CD4-positive, alpha-beta T cell treated with Interleukin-4 for 4 hours (primary cell): ENCODE data around the gene SEPTIN11.

Source experiments
- DNase-seq: peaks from one replicate; pipeline ENCODE4 v3.0.0-alpha.2; 2020

The SEPTIN11 gene

GRCh38 chr4:76982638-76983584 lies 33.4 kb downstream of the SEPTIN11 start:
- DNase-seq, result peak; percentile 45

- peak; percentile 48 for DNase-seq
Measured at GRCh38 chr4:76984127-76984526, 34.6 kb downstream of the SEPTIN11 start.

- no peak for DNase-seq
Measured at GRCh38 chr4:76984788-76985211, 35.2 kb downstream of the SEPTIN11 start.

GRCh38 chr4:76987153-76987591 lies 37.6 kb downstream of the SEPTIN11 start:
- no peak for DNase-seq

GRCh38 chr4:76987685-76988084 lies 38.1 kb downstream of the SEPTIN11 start:
- no peak for DNase-seq

GRCh38 chr4:76989391-76990061 lies 40.0 kb downstream of the SEPTIN11 start:
- peak; percentile 89 for DNase-seq

- DNase-seq, result no peak
Measured at GRCh38 chr4:76990288-76991080, 40.9 kb downstream of the SEPTIN11 start.

GRCh38 chr4:76991161-76991660 lies 41.7 kb downstream of the SEPTIN11 start:
- no peak for DNase-seq

GRCh38 chr4:76993787-76994641 lies 44.5 kb downstream of the SEPTIN11 start:
- DNase-seq, result peak; percentile 84

- DNase-seq, result no peak
Measured at GRCh38 chr4:76995776-76996175, 46.2 kb downstream of the SEPTIN11 start.

- no peak for DNase-seq
Measured at GRCh38 chr4:76996445-76996844, 46.9 kb downstream of the SEPTIN11 start.

- DNase-seq, result no peak
Measured at GRCh38 chr4:76997077-76997476, 47.5 kb downstream of the SEPTIN11 start.

GRCh38 chr4:76997532-76997931 lies 48.0 kb downstream of the SEPTIN11 start:
- no peak for DNase-seq

- no peak for DNase-seq
Measured at GRCh38 chr4:76998251-76998901, 48.8 kb downstream of the SEPTIN11 start.
